Stimulated activated CD4-positive, alpha-beta T cell treated with anti-CD3 and anti-CD28 coated beads, Interleukin-15, amount 100 ng/mL, for 1 hour (primary cell): ENCODE measurements around the gene DHH.

Experiments used
- DNase-seq, 2 donors: peaks; one replicate each; pipeline ENCODE4 v3.0.0-alpha.2; 2020; ENCODE audit warnings: low read depth in 1 of 2, low spot score in 1 of 2

DHH gene

DNA sequence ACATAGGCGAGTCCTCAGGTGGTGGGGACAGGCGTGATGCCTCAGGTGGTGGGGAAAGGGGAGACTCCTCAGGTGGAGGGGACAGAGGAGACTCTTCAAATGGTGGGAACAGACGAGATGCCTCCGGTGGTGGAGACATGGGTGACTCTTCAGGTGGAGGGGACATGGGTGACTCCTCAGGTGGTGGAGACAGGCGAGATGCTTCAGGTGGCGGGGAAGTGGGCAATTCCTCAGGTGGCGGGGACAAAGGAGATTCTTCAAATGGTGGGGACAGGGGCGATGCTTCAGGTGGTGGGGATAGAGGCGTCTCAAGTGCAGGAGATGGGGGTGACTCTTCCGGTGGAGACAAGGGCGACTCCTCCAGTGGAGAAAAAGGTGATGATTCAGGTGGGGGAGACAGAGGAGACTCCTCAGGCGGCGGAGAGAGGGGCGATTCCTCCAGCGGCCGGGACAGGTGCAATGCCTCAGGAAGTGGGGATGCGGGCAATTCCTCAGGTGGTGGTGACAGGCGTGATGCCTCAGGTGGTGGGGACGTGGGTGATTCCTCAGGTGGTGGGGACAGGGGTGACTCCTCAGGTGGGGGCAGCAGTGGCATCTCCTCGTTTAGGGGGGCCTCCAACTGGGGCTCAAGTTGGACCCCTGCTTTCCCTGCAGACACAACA, 42.7 kb downstream of the DHH start:
- no peak for DNase-seq

DNA sequence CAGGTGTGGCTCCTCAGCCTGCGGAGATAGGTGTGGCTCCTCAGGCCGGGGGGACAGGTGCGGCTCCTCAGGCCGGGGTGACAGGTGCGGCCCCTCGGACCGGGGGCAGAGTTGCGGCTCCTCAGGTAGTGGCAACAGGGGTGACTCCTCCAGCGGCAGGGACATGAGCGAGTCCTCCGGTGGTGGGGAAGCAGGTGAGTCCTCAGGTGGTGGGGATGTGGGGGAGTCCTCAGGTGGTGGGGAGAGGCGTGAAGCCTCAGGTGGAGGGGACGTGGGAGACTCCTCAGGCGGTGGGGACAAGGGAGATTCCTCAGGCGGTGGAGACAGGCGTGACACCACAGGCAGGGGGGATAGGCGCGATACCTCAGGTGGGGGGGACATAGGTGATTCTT, 43.2 kb downstream of the DHH start:
- DNase-seq = no peak

DNA sequence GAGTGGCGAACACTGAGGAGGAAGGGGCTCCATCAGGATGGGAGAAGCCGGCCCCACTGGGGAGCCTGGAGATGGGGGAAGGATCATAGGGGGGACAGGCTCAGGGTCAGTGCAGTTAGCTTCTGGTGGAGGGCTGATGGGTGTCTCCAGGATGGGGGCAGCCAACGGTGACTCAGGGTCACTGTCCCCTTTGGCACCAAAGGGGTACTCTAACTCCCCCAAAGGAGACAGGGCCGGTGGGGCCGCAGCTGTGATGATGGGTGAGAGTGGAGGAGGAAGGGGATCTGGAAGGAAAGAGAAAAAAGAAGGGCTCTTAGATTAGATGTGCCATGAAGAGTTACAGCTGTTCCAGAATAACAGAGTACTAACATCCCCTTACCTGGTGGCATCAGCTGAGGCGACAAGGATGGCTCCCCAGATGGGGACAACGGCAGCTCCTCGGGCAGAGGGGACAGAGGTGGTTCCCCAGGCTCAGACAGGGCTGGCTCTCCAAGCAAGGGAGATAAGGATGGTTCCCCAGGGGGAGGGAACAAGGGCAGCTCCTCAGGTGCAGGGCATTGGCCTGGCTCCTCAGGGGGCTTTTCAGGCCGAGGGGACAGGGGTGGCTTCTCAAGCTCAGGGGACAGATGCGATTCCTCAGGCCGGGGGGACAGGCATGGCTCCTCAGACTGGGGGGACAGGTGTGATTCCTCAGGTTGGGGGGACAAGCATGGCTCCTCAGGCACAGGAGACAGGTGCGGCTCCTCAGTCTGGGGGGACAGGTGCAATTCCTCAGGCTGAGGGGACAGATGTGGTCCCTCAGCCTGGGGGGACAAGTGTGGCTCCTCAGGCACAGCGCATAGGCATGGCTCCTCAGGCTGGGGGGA, 43.9 kb downstream of the DHH start:
- no peak for DNase-seq

DNA sequence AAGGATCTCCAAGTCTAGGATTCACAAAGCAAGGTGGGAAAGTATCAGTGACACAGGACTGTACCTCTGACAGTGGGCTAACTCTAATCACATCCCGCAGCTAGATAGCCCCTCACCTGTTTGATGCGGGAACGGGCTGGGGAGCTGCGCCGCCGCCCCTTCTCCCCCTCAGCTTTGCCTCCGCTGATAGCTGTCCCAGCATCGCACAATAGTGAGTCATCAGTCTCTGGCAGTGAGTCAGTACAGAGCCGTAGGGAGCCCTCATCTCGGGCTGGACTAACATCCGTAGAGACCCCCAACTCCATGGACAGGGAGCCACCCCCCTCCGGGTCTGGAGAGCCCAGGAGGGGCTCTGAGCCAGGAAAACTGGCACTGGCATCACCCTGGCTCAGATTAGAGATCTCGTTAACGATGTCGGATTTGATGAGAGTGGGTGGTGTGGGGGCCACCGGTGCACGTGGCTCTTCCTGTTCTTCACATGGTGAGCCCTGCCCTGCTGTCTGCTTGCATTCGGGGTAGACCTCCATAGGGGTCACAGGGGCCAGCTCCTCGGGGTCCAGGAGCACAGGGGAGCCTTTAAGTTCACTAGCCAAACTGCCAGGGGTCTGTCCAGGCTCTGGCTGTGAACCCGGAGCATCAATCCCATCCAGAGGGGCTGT, 44.9 kb downstream of the DHH start:
- DNase-seq = no peak

DNA sequence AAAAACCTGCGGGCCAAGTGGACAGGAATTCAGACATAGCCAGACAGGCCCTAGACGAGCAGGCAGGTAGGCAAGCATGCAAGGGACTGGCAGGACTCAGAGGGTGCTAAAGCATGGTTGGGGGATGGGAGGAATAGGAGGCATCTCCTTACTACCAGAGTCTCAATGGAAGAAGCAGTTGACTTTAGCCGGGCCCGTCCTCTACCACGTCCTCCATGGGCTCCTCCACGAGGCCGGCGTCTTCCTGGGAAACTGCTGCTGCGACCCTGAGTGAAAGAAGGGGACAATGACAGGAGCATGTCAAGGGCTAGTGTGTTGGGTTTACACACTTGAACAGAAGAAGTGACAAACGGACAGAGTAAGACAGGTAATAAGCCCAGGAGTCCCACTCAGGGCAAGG, 45.6 kb downstream of the DHH start:
- DNase-seq = no peak

DNA sequence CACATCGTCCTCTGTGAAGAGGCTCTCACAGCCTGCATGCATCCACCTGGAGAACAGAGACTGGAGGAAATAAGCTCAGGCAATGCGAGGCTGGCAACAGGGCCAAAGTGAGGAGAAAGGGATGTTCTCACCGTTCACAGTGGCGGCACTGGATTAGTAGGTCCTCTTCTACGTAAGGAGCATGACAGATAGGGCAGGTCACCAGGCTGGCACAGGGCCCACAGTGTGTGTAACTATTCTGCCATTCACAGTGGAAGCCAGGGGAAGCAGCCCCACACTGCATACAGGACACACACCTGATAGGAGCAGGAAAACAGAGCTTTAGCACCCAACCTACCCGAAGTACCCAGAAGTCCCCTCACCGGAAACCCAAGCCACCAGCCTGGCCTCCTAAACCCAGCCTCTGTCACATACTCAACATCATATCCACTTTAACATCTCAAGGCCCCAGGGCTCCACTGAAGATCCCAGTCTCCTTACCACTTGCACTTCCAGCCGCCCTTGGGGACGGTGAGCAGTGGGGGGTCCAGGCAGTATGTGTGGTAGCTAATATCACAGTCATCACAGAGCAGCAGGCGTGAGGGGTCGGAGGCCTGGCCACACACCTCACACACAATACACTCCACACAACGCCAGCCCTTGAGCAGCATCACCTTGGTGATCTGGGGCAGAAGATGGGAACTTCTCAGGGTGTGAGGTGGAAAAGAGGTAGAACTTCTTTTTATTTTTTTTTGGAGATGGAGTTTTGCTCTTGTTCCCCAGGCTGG, 48.3 kb downstream of the DHH start:
- no peak for DNase-seq

DNA sequence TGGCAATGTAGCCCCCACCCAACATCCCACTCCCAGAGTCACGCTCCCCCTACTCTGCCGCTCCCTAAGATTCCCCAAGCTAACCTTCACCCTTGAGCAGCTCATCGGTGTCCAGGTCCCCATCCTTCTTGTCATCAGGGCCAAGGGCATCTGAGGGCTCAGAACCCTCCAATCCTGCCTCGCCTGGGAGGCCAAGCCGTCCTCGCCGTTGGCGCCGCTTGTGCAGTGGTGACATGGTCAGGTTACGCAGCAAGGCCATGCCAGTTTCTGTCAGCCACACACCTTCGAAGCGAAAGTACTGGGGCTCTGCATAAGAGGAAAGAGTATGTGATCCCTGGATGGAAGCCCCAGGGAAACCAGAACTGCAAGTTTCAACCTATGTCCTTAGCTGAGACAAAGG, 49.9 kb downstream of the DHH start:
- no peak for DNase-seq

DNA sequence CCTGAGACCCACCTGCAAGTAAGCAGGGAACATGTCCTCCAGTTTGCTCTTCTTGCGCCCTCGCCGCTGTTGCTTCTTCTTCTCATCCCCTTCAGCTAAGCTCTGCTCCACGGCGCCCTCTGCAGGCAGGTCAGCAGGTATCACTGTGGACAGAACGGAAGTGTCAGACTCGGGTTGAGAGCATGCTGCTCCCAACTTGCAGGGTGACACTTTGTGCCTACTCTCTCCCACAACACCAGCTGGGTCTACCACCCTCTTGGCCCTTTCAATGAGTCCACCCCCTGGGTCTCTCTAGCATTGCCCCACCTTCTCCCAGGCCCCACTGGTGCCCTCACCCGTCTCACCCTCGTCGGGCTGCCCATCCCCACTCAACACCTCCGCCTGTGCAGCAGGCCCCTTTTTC, 50.7 kb downstream of the DHH start:
- peak; percentile 45 to 67 for DNase-seq

DNA sequence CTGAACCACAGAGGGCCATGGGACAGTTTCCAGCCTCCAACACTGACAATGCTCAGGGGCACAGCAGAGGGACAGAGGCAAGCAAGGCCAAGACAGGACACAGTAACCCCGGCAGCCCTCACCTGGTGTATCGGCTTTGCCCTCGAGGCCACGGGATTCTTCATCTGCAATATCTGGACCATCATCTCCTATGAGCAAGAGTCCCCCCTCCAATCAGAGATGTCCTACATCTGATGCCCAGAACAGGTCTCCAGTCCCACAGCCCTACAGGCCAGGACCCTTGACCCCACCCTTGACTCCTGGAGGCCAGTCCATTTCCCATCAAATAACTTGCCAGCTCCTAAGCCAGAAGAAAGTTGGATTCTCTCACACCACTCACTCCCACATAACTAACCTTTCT, 51.4 kb downstream of the DHH start:
- no peak for DNase-seq

DNA sequence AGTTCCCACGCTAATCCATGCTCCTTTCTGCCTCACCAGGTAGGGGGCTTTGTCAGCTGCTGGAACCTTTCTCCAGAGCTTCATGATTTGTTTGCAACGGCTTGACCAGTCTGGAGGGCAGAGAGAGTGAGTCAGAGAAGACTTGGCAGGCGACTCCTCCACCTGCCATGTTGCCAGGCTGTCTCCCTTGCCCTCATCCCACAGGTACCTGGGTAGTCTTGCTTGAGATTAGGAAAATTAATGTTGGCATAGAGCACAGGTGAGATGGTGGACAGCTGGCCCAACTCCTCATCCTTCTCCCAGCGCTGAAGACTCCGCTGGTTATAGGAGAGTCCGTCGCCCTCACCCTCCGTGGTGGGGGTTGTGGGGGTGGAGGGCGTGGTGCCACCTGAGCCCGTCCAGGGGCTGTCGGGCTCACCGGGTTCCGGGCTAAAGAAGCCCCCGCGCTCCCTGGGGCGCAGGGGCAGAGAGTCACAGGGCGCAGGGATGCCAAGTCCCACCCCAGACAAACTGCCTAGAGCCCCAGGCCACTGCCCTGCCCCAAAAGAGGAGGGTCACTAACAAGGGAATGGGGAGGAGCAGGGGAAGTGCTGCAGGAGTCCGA, 52.6 kb downstream of the DHH start:
- DNase-seq = no peak

DNA sequence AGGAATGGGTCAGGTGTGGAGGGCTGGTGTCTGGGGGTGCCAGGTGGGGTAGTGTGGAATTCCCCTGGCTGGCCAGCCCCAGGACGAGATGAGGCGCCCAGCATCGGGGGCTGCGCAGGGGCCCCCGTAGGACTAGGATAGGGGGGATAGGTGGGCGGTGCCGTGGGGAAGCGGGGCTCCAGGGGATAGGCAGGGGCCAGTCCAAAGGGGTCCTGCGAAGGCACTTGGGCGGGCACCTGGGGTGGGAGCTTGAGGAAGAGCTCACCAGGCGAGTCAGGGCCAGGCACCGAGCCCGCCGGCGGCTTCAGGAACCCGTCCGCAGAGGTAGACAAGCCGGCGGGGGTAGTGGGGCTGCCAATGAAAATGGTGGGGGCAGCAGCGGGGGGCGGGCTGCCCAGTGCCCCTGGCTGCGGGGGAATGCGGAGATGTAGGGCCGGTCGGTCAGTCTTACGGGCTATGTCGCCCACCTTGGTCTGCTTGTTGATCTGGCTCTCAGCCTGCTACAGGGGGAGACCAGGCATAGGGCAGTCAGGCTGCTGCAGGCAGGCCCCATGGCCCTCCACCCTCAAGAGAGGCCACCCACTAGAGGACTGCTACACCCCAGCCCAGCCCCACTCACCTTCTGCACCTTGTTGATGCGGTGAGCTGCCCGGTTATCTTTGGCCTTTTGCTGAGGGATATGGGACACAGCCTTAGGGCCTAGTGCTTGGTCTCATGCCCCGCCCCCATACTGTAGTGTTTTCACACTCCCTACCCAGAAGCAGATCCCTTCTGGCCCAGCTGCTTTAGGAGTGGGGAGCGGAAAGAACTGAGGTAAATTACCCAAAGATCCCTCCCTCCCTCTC, 53.3 kb downstream of the DHH start:
- DNase-seq = no peak

DNA sequence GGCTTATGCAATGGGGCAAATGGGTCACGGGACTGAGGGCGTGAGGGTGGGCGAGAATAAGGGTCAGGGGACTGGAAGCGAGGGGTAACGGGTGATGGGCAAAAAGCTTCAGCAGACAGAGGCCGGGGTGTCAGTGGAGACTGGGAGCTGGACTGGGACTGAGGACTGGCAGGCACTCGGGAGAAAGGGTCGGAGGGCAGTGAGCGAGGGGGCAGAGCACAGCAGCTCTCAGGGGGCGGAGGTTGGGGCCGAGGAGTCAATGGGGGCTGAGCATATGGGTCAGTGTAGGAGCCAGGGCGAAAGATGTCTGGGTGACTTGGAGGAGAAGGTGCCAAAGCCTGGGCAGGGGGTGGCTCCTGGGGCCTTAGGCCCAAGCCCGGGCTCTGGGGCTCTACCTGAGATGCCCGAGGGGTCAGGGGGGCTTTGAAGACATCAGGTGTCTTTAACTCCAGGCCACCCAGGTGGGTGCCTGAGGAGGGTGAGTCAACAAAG, 54.2 kb downstream of the DHH start:
- DNase-seq = no peak

DNA sequence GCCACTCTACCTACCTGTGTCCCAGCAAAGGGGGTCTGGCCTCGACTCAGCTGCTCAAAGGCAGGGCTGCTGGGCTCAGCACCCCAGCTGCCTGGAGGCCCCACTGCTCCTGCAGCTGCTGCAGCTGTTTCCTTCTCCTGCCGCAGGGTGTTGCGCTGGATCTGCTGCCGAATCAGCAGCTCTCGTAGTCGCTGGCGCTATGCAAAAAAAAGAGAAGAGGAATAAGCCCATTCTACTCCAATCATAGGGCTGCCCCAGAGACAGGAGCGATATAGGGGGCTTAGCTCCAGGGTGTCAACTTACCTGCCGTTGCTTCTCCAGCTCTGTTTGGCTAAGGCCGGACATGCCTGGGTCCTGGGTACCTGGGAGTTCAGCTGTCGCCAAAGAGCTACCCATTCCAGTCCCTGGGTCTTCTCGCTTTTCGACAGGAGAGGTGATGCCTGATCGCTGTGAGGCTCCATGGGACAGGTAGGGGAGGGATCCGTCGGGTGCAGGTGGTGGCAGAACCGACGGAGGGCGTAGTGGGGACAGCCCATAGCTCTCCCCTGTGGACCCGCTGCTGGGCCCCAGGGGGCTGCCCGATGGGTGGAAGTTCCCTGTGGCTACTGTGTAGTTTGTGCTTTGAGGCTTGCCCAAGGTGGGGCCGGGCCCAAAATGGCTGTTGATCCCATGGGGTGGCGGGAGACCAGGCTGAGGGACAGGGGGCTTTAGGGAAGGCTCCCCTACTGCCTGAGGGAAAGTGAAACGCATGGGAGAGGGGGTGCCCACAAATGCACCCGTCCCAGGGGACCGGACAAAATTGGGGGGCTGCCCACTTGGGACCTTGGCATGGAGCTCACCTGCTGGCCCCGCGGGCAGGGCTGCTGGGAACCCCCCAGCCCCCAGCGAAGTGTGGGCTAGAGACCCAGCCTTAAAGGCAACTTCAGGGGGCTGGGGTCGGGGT, 54.9 kb downstream of the DHH start:
- DNase-seq = no peak

DNA sequence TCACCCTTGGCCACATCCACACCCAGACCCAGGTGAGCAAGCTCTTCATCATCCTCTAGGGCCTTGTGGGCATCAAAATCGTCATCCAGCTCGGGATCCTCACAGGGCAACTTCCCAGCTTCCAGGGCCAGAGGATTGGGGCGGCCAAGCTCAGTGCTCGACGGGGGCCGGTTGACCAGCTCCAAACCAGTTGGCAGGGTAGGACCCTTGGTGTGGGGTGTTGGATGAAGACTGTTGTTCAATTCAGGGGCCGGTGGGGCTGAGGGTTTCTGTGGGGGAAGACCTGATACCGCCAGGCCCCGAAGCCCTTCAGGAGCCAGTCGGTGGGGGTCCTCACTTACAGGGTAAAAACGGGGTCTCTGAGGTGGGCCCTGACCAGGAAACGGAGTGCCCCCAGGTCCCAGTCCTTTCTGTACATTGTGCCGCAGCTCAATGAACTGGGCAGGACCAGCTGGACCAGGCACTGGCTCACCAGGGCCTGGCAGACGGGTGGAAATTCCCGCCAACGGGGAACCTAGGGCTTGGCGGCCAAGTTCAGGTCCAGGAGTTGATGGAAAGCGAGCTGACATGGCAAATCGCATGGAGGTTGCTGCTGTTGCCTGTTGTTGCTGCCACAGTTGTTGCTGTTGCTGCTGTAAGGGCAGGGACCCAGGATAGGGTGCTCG, 56.2 kb downstream of the DHH start:
- no peak for DNase-seq

DNA sequence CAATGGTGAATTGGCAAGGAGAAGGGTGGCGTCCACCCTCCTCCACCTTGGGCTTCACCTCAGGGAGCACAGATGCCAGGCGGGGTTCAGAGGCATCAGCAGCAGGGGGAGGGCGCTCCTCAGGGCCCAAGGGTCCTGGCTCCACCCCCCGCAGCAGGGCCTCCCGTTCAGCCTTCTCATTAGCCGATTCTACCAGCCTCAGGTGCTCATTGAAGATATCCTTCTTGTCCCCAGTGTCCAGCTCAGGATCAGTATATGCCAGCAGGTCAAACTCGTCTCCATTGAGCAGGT, 56.7 kb downstream of the DHH start:
- DNase-seq = no peak

DNA sequence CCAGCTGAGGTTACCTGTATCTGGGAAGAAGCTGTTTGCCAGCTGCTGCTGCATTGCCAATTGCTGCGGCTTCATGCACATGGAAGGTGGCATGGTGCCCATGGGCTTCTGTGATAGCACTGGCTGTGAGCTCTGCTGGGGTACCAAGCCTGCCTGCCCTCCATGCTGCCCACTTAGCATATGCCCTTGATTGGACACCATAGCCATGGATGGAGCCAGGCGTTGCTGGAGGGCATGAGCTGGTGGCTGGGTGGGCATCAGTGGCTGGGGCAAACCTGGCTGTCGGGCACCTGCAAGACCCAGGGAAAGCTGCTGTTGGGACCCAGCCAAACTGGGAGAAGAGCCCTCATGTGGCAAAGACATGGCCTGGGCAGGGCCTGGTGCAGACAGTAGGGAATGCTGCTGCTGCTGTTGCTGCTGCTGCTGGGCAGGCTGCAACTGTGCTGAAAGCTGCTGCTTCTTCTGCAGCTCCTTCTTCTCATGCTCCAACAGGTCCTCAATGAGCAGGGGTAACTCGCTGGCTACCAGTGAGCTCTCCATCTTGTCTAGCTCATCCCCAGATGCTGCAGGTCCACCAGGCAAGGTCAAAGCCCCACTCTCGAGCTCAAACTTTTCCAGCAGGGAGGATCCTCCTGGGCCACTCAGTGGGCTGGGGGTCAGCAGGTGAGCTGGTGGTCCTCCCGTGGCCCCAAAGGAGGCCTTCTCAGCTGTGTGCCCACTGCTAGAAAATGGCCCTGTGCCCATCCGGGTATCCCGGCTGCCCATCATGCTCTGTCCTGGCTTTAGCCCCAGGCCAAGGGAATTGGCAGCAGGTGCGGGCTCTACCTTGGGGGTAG, 57.3 kb downstream of the DHH start:
- no peak for DNase-seq
